CD14-positive monocyte (primary cell): ENCODE results near the gene ROR1. TPM values are rescaled to one million over a fixed set of nuclear protein-coding genes. Genes with fewer than 3 reads are reported as not detected.

Experiments
- DNase-seq, 3 donors: peaks; one replicate each; pipeline ENCODE4 v3.0.0-alpha.2; 2011 to 2022
- H2AFZ ChIP-seq: 2 replicates; pipeline ENCODE4 v1.6.0; 2012; ENCODE audit warnings: mild to moderate bottlenecking, low read depth, low read length, inconsistent platforms; ENCODE audit not compliant: insufficient read depth, poor library complexity, severe bottlenecking
- H3K27ac ChIP-seq, 2 donors: 1 replicate in 1 of 2; 2 replicates in 1 of 2; pipeline ENCODE4 v1.5.1; 2012 to 2013; ENCODE audit warnings: low read length in 2 of 2, control low read depth in 1 of 2, inconsistent platforms in 1 of 2, low read depth in 1 of 2, mild to moderate bottlenecking in 1 of 2
- H3K27me3 ChIP-seq, 2 donors: one replicate each; pipeline versions ENCODE4 v1.6.0 to v1.6.1; 2011 to 2013; ENCODE audit warnings: low read length in 2 of 2; ENCODE audit not compliant: control insufficient read depth in 2 of 2, insufficient read depth in 2 of 2
- H3K36me3 ChIP-seq, 2 donors: replicated peaks in 1 of 2; 1 replicate in 1 of 2; 2 replicates in 1 of 2; pipeline versions ENCODE4 v1.5.1 to v1.6.1; 2012 to 2013; ENCODE audit warnings: low read length in 2 of 2, control low read depth in 1 of 2, inconsistent platforms in 1 of 2, mild to moderate bottlenecking in 1 of 2; ENCODE audit not compliant: insufficient read depth in 2 of 2, control insufficient read depth in 1 of 2
- H3K4me1 ChIP-seq, 2 donors: 1 replicate in 1 of 2; 2 replicates in 1 of 2; pipeline versions ENCODE4 v1.5.1 to v1.6.1; 2012 to 2013; ENCODE audit warnings: low read length in 2 of 2, control low read depth in 1 of 2, inconsistent platforms in 1 of 2, mild to moderate bottlenecking in 1 of 2, moderate library complexity in 1 of 2; ENCODE audit not compliant: insufficient read depth in 2 of 2, control insufficient read depth in 1 of 2
- H3K4me2 ChIP-seq: replicated peaks from 2 replicates; pipeline ENCODE3; 2012; ENCODE audit warnings: low read length, moderate library complexity, mild to moderate bottlenecking; ENCODE audit not compliant: poor library complexity, severe bottlenecking; ENCODE audit errors: extremely low read depth
- H3K4me3 ChIP-seq, 3 experiments: fragments of 200-600 bp in 1 of 3; sonication (generic) in 1 of 3; replicated peaks in 1 of 3; 1 replicate in 2 of 3; 2 replicates in 1 of 3; pipeline ENCODE4 v1.5.1; 2011 to 2013; ENCODE audit warnings: low read length in 3 of 3, mild to moderate bottlenecking in 3 of 3, control low read depth in 2 of 3, low read depth in 2 of 3, inconsistent platforms in 1 of 3, moderate library complexity in 1 of 3
- H3K79me2 ChIP-seq: 2 replicates; pipeline ENCODE4 v1.6.0; 2012; ENCODE audit warnings: mild to moderate bottlenecking, control low read depth, inconsistent platforms, low read length, moderate library complexity; ENCODE audit not compliant: insufficient read depth
- H3K9ac ChIP-seq: 2 replicates; pipeline ENCODE4 v1.6.0; 2017; ENCODE audit warnings: low read length, mild to moderate bottlenecking; ENCODE audit not compliant: insufficient read depth, poor library complexity, severe bottlenecking
- H3K9me3 ChIP-seq, 2 donors: replicated peaks in 1 of 2; 1 replicate in 1 of 2; 2 replicates in 1 of 2; pipeline versions ENCODE4 v1.5.1 to v1.6.1; 2012 to 2013; ENCODE audit warnings: low read length in 2 of 2, control low read depth in 1 of 2; ENCODE audit not compliant: control insufficient read depth in 1 of 2, insufficient read depth in 1 of 2
- H4K20me1 ChIP-seq: 2 replicates; pipeline ENCODE4 v1.6.0; 2012; ENCODE audit warnings: mild to moderate bottlenecking, low read length, control low read depth, moderate library complexity; ENCODE audit not compliant: insufficient read depth
- H3K27ac Mint-ChIP-seq, 7 donors: one replicate each; pipeline ENCODE4 v1.8.0; 2020; ENCODE audit warnings: mild to moderate bottlenecking in 7 of 7, mixed read lengths in 7 of 7, moderate library complexity in 6 of 7, inconsistent platforms in 2 of 7
- H3K27me3 Mint-ChIP-seq, 3 donors: one replicate each; pipeline ENCODE4 v1.8.0; 2021 to 2022; ENCODE audit warnings: low read depth in 3 of 3, mild to moderate bottlenecking in 3 of 3, mixed read lengths in 3 of 3, moderate library complexity in 3 of 3, inconsistent platforms in 1 of 3
- H3K36me3 Mint-ChIP-seq, 2 donors: one replicate each; pipeline ENCODE4 v1.8.0; 2020; ENCODE audit warnings: mixed read lengths in 2 of 2, inconsistent platforms in 1 of 2, mild to moderate bottlenecking in 1 of 2
- H3K4me1 Mint-ChIP-seq: one replicate; pipeline ENCODE4 v1.8.0; 2020; ENCODE audit warnings: mild to moderate bottlenecking, mixed read lengths
- H3K4me3 Mint-ChIP-seq, 2 donors: one replicate each; pipeline ENCODE4 v1.8.0; 2020; ENCODE audit warnings: mild to moderate bottlenecking in 2 of 2, mixed read lengths in 2 of 2, moderate library complexity in 1 of 2
- H3K9me3 Mint-ChIP-seq, 7 donors: one replicate each; pipeline ENCODE4 v1.8.0; 2020 to 2022; ENCODE audit warnings: mixed read lengths in 7 of 7, mild to moderate bottlenecking in 6 of 7, moderate library complexity in 6 of 7, inconsistent platforms in 2 of 7
- CTCF ChIP-seq: fragments of 200-600 bp; IDR thresholded peaks from one replicate; pipeline ENCODE4 v1.8.0; 2022; ENCODE audit warnings: antibody characterized with exemption, mild to moderate bottlenecking
- WGBS: methylation state at CpG from one replicate; pipeline ENCODE4 v1.1.5; 2013; ENCODE audit warnings: missing lambda C conversion rate; ENCODE audit not compliant: insufficient coverage; 5-methylcytosine and 5-hydroxymethylcytosine counted together
- intact Hi-C, 2 donors: fragments of 100-400 bp; cut with micrococcal nuclease; formaldehyde crosslinking; loops; one replicate each; pipeline versions ENCODE4 v1.15.0 to v1.15.1; 2023
- polyA plus RNA-seq, 3 donors: library from polyadenylated mRNA; depleted of rRNA in 1 of 3; unstranded in 2 of 3; stranded (reverse) in 1 of 3; fragments of 300-500 nt in 2 of 3; fragments of >200 nt in 1 of 3; fragmentation: Illumina TruSeq in 2 of 3; gene quantifications; 1 replicate in 2 of 3; 2 replicates in 1 of 3; pipeline ENCODE4 v1.2.3, GENCODE V29; 2012 to 2021

Gene ROR1
- polyA plus RNA-seq, 3 donors, result not detected

GRCh38 chr1:63882048-63882704 is 108.4 kb downstream of the ROR1 start:
- Histone ChIP-seq H3K4me3 (no peak overlapping the region), H3K27ac (no peak overlapping the region), H4K20me1 (no peaks in the 10 kb centered on the region), H2AFZ (no peak overlapping the region), H3K79me2 (no peaks in the 10 kb centered on the region), H3K9ac (no peak overlapping the region), H3K4me1 (no peaks in the 10 kb centered on the region), H3K27me3 (no peaks in the 10 kb centered on the region), H3K4me2 (no peak overlapping the region), H3K9me3 (no peaks in the 10 kb centered on the region), H3K36me3 (no peaks in the 10 kb centered on the region)
- Mint-ChIP-seq H3K27me3 (peaks cover 0 to 2% (median 0%) of the 10 kb centered on the region in 3 donors), H3K27ac (no peak overlapping the region), H3K4me3 (no peak overlapping the region), H3K36me3 (no peaks in the 10 kb centered on the region), H3K4me1 (no peaks in the 10 kb centered on the region), H3K9me3 (peaks cover 0 to 2% (median 0%) of the 10 kb centered on the region in 7 donors)
- 97% methylated on average over 4 of the region's 4 CpGs for WGBS
- intact Hi-C loops, result no loop called here
- no peak for DNase-seq
- no peak for TF ChIP-seq CTCF

- Histone ChIP-seq H4K20me1 (no peaks in the 10 kb centered on the region), H3K4me1 (no peaks in the 10 kb centered on the region), H3K9me3 (no peaks in the 10 kb centered on the region), H3K27me3 (no peaks in the 10 kb centered on the region), H3K4me3 (no peak overlapping the region), H3K4me2 (no peak overlapping the region), H3K36me3 (no peaks in the 10 kb centered on the region), H3K27ac (no peak overlapping the region), H3K79me2 (no peaks in the 10 kb centered on the region), H2AFZ (no peak overlapping the region), H3K9ac (no peak overlapping the region)
- no peaks in the 10 kb centered on the region for H3K36me3 Mint-ChIP-seq
- 100% methylated on average over 1 of the region's 6 CpGs for WGBS
- no peak for DNase-seq
- peaks cover 0 to 2% (median 0%) of the 10 kb centered on the region in 3 donors for H3K27me3 Mint-ChIP-seq
- no peak for TF ChIP-seq CTCF
- no peak overlapping the region for H3K27ac Mint-ChIP-seq
- no peak overlapping the region for H3K4me3 Mint-ChIP-seq
- H3K9me3 Mint-ChIP-seq, result peaks cover 0 to 3% (median 0%) of the 10 kb centered on the region in 7 donors
- no peaks in the 10 kb centered on the region for H3K4me1 Mint-ChIP-seq
- intact Hi-C loops, result no loop called here
These were observed 109.8 kb downstream of the ROR1 start for GRCh38 chr1:63883494-63884235.
